ENCODE measurements around the gene SSC5D.
A peak's percentile ranks its signal among the peaks of the same experiment; 100 is the strongest.

SSC5D gene

DNA sequence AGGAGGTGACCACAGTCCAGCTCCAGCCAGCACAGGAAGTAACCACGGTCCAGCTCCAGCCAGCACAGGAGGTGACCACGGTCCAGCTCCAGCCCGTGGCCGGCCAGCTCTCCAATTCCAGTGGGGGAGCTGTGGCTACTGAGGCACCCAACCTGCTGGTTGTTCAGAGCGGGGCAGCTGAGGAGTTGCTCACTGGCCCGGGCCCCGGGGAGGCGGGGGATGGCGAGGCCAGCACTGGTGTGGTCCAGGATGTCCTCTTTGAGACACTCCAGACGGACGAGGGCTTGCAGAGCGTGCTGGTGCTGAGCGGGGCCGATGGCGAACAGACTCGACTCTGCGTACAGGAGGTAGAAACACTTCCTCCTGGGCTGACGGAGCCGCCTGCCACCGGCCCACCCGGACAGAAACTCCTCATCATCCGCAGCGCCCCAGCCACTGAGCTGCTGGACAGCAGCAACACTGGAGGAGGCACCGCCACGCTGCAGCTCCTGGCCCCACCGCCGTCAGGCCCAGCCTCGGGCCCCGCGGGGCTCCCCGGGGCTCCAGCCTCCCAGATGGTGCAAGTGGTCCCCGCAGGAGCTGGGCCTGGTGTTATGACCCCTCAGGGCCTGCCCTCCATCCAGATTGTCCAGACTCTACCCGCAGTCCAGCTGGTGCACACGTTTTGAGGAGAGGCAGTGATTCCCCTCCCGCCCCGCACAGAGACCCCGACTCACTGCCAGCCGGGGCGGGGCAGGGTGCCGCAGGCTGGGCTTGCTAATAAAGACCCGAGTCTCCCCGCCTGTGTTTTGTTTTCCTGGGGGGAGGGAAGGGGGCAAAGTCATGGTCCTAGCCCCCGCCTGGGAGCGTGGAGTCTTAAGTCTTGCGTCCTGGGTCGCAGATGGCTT is 4.3 kb upstream of the SSC5D start:
- Histone ChIP-seq H3K4me3 (peak overlapping the region in 6 of 7 experiments; percentile 37 to 63 (median 45)), H3K27ac (peak overlapping the region in 8 of 21 experiments; percentile 69 to 90 (median 82))

DNA sequence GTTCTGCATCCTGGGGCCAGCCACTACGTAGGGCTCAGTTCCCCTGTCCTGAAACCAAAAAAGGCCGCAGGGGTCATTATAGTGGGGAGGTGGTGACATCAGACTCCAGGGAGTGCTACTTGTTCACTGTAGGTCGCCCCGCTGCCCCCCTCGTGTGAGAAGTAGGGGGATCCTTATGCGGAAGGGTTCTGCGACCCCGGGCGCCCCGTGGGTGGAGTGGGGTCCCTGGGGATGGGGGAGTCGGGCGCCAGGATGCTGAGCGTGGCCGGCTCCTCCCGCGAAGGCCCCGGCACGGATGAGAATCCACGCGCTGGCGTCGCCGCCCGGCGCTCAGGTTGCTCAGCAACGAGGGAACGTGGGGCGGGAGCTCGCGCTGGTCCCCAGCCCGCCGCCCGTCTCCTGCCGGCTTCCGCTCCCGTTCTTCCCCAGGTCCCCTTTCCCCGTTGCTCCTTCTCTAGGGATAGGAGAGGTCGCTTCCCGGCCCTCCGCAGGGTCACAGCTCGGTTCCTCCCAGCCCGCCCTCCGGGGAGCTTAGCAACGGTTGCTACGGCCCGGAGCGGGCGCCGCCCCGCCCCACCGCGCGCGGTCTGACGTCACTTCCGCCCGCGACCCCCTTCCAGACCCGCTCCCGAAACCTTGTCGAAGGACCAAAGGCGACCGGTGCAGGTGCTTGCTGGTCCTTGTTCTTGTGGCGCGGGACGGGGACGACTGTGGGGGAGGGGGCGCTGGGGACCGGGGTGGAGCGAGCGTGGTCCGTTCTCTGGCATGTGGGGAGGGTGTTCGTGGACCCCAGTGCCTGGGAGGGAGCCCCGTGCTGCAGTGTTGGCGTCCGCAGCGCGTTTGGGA is 3.4 kb upstream of the SSC5D start, which contains the start of gene NAT14:
NAT14 (plus strand) TSS at position 596 of the 846 bp plus-strand sequence. CDS start 521 bp downstream, outside the sequence.
- H3K27ac ChIP-seq, result peak within 1 kb of the TSS; percentile 45 to 90 (median 80)
- H3K4me3 ChIP-seq, result peak within 1 kb of the TSS; percentile 37 to 63 (median 45)

DNA sequence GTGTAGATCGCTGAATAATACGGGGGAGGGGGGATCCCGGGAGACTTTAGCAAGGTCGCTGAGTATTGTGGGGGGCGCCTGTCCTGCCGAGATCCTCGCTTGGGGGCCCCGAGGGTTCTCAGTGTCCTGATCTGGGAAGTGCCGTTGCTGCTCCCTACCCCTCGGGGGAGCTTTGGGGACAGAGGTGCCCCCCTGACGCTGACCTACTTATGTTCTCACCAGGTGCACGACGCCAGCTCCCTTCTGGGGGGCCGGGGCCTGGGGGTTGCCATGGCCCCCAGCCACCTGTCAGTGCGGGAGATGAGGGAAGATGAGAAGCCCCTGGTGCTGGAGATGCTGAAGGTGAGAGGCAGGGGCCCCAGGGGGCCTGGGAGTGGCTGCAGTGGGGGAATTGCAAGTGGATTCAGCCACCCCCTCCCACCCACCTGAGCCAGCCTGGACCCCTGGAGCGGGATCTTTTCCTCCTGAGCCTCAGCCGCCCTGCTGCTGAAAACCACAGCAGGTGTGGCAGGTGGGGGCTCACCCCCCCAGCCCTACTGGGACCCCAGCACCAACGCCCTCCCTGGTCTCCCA is 2.7 kb upstream of the SSC5D start:
- Histone ChIP-seq H3K27ac (peak overlapping the region; percentile 45 to 90 (median 80)), H3K4me3 (peak overlapping the region; percentile 37 to 63 (median 45))

DNA sequence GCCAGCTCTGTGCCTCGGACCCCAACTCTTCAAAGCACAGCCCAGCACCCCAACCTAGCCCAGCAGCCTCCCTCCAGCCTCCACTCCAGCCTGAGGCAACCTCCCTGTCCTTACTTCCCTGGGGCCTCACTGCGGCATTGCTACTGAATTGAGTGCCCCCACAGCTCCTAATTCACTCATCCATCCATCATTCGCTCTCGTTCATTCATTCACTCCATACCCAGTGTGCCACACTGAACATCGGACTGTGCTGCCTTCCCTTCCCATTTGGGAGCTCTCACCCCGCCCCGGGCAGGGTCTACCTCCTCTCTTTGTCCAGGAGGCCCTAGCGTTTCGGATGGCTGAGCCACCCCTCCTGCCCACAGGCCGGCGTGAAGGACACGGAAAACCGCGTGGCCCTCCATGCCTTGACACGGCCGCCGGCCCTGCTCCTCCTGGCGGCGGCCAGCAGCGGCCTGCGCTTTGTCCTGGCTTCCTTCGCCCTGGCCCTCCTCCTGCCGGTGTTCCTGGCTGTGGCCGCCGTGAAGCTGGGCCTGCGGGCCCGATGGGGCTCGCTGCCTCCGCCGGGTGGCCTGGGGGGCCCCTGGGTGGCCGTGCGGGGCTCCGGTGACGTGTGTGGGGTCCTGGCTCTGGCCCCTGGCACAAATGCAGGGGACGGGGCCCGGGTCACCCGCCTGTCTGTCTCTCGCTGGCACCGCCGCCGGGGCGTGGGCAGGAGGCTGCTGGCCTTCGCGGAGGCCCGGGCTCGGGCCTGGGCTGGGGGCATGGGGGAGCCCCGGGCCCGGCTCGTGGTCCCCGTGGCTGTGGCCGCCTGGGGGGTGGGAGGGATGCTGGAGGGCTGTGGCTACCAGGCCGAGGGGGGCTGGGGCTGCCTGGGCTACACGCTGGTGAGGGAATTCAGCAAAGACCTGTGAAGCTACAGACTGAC is 1.9 kb upstream of the SSC5D start:
- Histone ChIP-seq H3K27ac (peak overlapping the region; percentile 44 to 90 (median 80)), H3K4me3 (no peak overlapping the region)

DNA sequence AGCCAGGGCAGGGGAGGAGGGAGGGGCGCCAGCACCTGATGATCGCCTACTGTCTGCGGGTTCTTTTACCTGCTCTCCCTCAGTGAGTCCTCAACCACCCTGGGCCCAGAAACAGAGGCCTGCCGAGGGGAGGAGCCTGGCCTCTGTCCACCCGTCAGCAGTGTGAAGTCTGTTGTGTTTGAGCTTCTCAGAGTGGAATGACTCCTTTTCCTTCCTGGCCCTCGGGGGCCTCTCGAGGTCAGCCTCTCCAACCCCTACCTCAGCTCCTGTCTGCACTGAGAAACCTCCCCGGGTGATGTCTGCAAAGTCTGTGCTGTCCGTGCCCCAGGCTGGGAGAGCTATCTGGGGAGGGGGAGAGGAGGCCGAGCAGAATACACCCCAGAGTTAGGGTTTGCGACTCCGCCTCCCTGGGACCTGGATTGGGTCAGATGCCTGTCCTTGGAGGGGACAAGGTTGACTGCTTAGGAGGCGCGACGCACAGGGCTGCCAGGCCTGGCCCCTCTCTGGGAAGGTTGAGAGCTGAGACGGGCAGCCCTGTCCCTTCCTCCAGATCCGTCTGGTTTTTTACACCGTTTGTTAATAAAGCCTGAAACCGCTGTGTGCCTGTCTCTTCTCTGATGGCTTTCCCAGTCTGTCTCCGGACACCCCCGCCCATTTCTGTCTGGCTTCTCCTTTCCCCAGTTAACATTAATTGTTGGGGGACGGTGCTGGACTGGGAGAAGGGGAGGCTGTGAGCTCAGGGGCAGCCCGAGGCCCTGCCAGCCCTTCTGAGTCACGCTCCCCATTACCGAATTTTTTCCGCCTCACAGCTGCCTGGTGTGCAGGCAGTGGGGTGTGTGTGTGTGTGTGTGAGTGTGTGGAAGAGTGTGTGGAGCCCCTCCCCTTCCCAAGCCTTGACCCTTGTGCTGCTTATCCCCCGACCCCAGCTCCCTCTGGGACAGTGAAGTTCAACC is 989 bp upstream of the SSC5D start:
- no peak overlapping the region for H3K4me3 ChIP-seq
- peak overlapping the region; percentile 44 to 89 (median 80) for H3K27ac ChIP-seq

DNA sequence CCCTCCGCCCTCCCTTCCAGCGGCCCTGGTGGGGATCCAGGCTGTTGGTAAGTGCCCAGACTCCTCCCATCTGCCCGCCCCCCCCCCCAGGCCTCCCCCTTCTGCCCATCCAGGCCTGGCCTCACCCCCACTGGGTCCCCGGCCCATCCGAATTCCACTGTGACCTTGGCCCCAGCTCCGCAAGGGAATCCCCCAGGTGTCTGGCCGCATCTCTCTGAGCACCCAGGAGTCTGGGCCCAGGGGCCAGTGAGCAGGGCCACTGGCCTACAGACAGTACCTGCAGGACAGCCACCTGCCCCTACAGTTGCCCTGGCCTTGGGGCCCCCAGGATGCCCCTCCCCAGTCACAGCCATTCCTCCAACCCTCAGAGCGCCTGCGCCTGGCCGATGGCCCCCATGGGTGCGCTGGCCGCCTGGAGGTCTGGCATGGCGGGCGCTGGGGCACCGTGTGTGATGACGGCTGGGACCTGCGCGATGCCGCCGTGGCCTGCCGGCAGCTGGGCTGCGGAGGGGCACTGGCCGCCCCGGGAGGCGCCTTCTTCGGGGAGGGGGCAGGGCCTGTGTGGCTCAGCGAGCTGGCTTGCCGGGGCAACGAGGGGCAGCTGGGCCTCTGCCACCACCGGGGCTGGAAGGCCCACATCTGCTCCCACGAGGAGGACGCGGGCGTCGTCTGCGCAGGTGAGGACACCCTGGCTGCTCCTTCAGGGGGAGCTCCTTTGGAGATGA is 912 bp downstream of the SSC5D start:
- Histone ChIP-seq H3K4me3 (no peak overlapping the region), H3K27ac (peak overlapping the region in 12 of 21 experiments; percentile 14 to 89 (median 60))

DNA sequence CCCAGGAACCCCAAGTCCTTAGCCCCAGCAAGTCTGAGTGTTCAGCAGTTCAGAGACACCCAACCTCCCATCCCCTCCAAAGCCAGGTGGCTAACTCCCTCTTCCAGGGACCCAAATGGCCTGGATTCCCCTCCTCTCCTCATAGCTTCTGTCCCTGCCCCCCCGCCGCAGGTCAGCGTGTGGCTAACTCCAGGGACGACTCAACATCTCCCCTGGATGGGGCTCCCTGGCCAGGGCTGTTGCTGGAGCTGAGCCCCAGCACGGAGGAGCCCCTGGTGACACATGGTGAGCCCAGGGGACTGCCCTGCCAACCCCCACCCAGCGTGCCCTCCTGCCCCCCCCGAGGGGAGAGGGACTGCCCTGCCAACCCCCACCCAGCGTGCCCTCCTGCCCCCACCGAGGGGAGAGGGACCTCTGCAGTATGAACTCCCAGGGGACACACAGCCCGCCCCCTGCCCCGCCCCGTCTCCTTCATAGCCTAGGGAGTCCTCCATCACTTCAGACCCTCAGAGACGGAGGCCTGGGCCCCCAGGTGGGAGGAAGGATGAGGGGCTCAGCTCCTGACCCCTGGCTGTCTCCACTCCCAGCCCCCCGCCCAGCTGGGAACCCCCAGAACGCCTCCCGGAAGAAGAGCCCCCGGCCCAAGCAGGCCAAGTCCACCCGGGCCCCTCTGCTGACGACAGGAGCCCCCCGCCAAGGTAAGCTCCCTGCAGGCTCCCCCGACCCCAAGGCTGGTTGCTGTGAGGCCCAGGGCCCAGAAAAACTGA is 1.7 kb downstream of the SSC5D start:
- H3K27ac ChIP-seq, result peak overlapping the region in 3 of 21 experiments; percentile 10 to 52 (median 42)
- H3K4me3 ChIP-seq, result no peak overlapping the region

DNA sequence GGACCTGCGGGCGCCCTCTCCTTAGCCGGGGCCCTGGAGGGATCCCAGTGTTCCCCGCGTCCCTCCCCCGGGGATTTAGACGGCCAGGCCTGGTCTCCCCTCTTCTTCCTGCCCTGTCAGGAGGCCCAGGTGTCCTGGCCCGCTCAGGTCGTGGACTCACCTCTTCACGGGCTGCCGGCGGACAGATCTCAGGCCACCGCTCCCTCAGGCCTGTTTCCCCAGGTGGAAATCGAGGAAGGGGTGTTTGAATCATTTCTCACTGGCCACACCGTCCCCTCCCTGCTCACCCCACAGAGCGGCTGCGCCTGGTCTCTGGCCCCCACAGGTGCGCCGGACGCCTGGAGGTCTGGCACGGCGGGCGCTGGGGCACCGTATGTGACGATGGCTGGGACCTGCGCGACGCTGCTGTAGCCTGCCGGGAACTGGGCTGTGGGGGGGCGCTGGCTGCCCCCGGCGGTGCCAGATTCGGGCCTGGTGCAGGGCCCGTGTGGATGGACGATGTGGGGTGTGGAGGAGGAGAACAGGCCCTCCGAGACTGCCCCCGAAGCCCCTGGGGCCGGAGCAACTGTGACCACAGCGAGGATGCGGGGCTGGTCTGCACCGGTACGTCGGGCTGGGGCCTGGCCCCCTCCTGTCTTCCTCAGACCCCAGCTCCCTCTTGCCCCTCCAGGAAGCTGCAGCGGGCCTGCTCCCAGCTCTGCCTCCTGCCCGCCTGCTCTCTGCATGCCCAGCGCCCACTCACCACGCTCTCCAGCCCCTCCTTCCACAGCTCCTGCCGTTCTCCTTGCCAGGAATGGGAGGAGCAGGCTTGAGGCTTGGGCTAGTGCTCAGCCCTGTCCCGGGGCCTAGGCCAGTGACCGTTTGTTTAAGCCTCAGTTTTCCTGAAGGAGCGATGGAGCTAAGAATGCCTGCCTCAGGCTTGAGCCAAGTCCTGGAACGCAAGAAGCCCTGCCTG is 2.5 kb downstream of the SSC5D start:
- Histone ChIP-seq H3K27ac (peak overlapping the region in 6 of 21 experiments; percentile 14 to 49 (median 18)), H3K4me3 (no peak overlapping the region)

DNA sequence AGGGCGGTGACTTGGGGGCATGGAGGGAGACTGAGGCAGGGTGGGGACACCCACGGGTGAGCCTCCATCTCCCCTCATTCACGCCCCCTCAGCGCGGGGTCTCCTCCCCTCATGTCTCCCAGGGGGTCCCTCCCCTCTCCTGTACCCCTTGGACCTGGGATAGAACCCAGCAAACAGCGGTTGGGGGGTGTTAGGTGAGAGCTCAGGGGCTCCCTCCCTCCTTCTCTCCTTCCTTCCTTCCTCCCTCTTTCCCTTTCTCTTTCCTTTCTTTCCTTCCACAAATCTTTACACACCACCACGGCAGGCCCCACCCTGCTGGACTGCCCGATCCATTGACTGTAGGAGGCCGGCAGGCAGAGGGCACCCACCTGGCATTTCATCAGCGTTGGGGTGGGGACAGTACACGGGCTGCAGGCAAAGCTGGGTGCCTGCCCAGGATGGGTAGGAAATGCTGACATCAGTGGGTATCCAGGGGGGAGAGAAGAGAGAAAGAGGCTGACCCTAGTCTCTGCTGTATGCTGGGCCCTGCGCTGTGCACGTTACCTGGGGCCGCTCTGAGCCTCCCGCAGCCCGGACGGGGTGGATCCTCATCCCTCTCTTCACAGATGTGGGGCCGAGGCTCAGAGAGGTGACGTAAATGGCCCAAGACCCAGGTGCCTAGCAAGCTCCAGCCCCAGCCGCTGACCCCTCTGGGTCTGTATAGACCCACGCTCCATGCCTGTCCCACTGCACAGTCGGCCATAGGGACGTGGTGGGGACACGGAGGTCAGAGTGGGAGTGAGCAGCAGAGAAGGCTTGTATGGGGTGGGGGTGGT is 3.5 kb downstream of the SSC5D start:
- Histone ChIP-seq H3K4me3 (no peak overlapping the region), H3K27ac (peak overlapping the region in 6 of 21 experiments; percentile 14 to 49 (median 18))

DNA sequence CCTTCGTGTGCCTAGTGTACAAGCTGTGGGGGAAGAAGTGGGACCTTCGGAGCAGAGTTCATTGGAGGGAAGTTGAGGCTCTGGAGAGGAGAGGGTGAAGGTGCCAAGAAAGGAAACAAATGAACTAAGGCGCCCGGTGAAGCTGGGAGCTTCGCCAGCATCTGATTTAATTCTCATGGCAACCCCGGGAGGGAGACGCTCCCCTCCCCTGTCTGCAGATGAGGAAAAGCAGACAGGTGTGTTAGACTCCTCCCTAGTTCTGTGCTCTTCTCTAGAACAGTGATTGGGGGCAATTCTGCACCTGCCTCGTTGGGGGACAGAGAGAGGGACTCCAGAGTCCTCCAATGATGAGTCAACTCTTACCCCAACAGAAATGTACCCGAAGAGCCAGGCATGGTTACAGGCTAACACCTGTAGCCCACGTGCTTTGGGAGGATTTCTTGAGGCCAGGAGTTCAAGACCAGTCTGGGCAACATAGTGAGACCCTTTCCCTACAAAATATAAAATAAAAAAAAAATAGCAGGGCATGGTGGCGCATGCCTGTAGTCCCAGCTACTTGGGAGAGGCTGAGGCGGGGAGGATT is 4.2 kb downstream of the SSC5D start:
- Histone ChIP-seq H3K4me3 (no peak overlapping the region), H3K27ac (peak overlapping the region in 1 of 21 experiments; percentile 31)

DNA sequence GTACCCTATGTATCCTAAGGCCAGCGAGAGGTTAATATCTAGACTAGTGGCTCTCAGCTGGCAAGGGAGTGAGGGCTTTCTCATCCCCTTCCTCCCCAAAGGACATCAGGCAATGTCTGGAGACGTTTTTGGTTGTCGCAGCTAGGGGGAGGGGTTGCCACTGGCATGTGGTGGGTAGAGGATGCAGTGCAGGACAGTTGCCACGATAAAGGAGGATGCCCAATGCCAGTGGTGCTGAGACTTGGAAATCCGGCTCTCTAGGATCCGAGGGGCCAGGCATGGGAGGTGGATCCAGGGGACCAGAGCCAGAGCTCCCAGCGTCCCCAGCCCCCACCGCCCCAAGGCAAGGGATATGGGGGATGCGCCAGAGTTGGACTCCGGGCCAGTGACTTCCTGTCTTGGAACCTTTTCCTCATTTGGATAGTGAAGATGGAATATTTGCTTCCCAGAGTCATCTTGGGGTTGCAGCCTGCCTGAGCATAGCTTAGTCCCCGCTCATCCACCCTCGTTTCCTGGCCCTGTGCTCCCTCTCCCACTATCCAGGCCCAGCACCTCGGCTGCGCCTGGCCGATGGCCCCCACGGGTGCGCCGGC is 4.9 kb downstream of the SSC5D start:
- Histone ChIP-seq H3K27ac (peak overlapping the region in 17 of 21 experiments; percentile 16 to 88 (median 59)), H3K4me3 (peak overlapping the region in 3 of 7 experiments; percentile 15 to 33 (median 25))

DNA sequence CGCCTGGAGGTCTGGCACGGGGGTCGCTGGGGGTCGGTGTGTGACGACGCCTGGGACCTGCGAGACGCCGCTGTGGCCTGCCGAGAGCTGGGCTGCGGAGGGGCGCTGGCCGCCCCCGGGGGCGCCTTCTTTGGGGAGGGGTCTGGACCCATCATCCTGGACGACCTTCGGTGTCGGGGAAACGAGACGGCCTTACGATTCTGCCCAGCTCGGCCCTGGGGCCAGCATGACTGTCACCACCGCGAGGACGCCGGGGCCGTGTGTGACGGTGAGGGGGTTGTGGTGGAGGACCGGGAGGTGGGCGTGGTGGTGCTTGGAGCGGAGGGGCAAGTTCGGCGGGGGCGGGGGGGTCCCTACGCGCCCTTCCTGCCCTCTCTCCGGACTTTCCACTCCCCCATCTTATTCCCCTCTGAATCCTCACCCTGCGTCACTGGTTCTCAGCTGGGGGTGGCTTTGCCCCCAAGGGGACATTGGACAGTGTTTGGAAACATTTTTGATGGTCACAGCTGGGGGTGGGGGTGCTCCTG is 5.5 kb downstream of the SSC5D start:
- Histone ChIP-seq H3K4me3 (peak overlapping the region in 4 of 7 experiments; percentile 15 to 33 (median 21)), H3K27ac (peak overlapping the region in 18 of 21 experiments; percentile 16 to 88 (median 66))

DNA sequence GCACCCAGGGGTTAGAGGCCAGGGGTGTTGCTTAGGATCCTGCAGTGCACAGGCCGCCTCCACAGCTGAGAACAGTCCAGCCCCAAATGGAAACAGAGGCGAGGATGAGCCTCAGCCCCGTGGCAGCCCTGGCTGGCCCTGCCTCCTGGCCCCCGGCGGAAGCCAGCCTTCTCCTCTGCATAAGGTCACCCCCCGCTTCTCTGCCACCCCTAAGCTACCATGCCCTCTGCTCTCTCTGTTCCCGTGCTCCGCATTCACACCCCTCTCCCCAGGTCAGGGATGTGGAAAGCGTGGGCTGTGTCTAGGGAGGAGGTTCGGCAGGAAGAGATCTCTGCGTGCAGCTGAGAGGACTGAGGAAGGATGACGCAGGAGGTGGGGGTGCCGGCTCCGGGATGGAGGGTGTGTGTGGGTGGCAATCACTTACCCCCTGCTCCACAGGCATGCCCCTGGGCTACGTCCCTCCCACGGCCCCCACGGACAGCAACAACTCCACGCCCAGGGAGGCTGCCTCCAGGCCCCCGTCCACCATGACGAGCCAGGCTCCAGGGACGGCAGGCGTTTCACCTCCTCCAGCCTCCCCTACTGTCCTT is 6.0 kb downstream of the SSC5D start:
- Histone ChIP-seq H3K4me3 (peak overlapping the region in 6 of 7 experiments; percentile 11 to 33 (median 20)), H3K27ac (peak overlapping the region in 18 of 21 experiments; percentile 9 to 88 (median 60))
